HL-60 (cell line): ENCODE data around the gene GABRR2.
A peak's percentile ranks its signal among the peaks of the same experiment; 100 is the strongest.

Experiments
- CTCF ChIP-seq: IDR thresholded peaks from one replicate; pipeline ENCODE4 v1.5.1; 2011; ENCODE audit warnings: low read length, control low read depth, inconsistent platforms; ENCODE audit not compliant: insufficient read depth
- GABPA ChIP-seq: IDR thresholded peaks from 2 replicates; pipeline ENCODE4 v1.6.1; 2012; ENCODE audit warnings: low read depth
- POLR2AphosphoS5 ChIP-seq: IDR thresholded peaks from 2 replicates; pipeline ENCODE4 v1.6.1; 2012; ENCODE audit warnings: low read depth
- REST ChIP-seq: IDR thresholded peaks from 2 replicates; pipeline ENCODE4 v1.6.1; 2012; ENCODE audit warnings: low read depth; ENCODE audit not compliant: insufficient replicate concordance
- SPI1 ChIP-seq: IDR thresholded peaks from 2 replicates; pipeline ENCODE4 v1.6.1; 2012; ENCODE audit warnings: low read depth, mild to moderate bottlenecking, borderline replicate concordance

DNA sequence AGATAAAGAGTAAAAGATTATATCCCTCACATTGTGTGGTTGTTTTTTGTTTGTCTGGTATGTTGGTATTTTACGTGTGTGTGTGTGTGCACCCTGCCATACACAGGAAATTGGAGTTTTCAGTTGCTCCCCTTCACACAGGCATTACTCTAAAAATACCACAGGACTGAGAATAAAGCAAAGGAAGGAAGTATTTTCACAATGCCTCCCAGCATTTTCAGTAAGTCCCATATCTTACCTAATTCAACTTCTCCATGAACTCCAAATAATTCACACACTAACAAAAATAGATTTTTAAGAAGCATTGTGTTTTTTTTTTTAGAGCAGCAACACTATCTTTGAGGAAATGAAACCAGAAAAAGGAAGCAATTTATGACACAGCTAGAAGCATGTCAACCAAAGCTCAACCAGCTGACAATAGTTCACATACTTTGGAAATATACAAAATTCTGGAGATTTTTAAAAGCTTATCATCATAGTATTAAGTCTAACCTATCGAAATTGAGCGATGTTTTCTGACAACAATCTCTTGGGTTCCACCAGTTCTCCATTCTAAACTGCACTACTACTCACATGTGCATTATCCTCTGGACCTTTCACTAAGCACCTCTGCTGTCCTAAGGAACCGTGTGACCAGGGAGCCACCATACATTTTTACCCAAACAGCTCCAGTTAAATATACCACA is 35.3 kb upstream of the GABRR2 start:
- no peak for TF ChIP-seq CTCF
- no peak for TF ChIP-seq POLR2AphosphoS5
- TF ChIP-seq REST, result no peak
- TF ChIP-seq GABPA, result no peak
- peak; percentile 66; the same call in 1 of the 2 replicates for TF ChIP-seq SPI1
